NCI-H1092 treated with DMSO at 0.1 percent for 48 hours (cell line): ENCODE data around the gene INPP4A.
"Not testable (repeated sequence)": the region's sequence is repeated elsewhere in the genome, so short reads cannot be mapped to it uniquely, and the experiment has no call there.

ENCODE experiments used
- DNase-seq: peaks from one replicate; lab custom pipeline; 2025; lab: John Stamatoyannopoulos, UW

Gene INPP4A

DNA sequence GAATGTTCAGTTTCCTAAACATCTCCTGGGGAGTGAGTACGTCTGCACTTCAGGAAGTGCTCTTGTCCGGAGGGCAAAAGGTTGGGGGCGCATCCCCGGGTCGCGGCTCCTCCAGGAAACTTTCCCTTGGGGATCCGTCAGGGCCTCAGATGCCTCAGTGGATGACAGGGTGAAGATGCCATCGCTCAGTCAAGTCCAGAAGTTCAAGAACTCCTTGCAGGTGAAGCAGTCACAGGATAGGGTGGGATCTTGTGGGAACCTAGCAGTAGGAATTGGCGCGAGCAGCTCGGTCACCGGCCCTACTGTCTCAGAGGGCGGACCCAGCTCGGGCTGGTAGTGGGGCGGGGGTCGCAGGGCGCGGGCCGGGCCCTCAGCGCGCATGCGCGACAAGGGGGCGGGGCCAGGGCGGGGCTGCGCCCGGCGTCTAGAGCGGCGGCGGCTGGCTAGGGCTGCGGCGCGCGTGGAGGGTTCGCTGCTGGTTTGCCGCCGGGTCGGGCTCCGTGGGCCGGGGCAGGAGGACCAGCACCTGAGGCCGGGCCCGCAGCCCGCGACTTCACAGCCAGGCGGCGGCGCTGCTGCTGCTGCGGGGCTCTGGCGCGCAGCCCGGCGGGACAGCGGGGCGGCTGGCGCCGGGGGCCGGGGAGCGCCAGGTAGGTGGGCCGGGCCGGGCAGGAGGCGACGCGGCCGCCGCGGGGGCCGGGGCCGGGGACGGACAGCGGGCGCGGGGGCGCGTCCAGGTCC, at the start of gene INPP4A:
Gene INPP4A, plus strand, starts transcription at position 423 of the 741 bp plus-strand sequence. CDS start 75,191 bp downstream, outside the sequence.
- peak; percentile 54 for DNase-seq

GRCh38 chr2:98395977-98396376, 48.7 kb upstream of the INPP4A start:
- DNase-seq: no peak

- no peak for DNase-seq
Measured at GRCh38 chr2:98396745-98397355, 47.8 kb upstream of the INPP4A start.

DNA sequence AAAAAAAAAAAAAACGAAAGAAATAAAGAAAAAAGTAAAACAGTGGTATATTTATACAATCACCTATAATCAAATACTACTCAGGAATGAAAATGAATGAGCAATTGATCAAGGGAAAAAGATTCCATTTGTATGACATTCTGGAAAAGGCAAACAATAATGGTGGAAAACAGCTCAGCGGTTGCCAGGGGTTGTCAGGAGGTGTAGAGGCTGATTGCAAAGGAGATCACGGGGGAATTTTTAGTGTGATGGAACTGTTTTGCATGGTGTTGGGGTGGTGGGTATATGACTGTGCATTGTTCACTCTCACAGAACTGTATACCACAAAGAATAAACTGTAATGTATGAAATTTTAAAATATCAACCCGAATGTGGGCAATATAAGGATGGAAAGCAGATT, 45.5 kb upstream of the INPP4A start:
- DNase-seq: no peak

DNA sequence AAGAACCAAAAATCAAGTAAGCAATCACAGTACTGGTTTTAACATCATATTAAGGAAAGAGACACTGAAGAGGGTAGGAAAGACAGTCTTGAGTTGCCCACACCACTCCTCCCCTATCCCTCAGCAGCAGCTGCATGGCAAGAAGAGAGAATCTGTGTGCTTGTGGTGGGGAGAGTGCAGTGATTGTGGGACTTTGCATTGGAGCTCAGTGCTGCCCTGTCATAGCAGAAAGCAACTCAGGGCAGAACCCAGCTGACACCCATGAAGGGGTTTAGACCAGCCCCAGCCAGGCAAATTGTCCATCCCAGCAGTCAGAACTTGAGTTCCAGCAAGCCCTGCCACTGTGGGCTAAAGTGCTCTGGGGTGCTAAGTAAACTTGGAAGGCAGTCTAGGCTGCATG, 40.8 kb upstream of the INPP4A start:
- DNase-seq: no peak

- no peak for DNase-seq
Measured at GRCh38 chr2:98404556-98405250, 40.0 kb upstream of the INPP4A start.

- DNase-seq: no peak
Measured at GRCh38 chr2:98405301-98405700, 39.4 kb upstream of the INPP4A start.

DNA sequence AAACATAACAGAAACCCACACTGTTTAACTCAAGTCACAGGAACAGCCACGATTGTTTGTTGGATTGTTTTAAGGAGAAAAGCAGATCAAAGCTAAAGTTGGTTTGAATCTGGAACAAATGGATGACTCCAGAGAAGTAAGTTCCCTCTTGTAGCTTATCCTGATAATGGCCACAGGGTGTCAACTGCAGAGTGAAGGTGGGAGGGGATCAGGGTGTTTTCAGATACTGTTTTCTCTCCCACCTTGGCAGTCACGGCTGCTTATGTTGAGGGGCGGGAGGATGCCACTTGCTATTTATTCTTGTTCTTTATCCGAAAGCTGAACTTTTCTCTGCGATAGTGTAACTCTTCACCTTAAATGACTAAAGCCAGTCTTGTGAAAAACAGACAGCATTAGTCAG, 36.5 kb upstream of the INPP4A start:
- DNase-seq: no peak

DNA sequence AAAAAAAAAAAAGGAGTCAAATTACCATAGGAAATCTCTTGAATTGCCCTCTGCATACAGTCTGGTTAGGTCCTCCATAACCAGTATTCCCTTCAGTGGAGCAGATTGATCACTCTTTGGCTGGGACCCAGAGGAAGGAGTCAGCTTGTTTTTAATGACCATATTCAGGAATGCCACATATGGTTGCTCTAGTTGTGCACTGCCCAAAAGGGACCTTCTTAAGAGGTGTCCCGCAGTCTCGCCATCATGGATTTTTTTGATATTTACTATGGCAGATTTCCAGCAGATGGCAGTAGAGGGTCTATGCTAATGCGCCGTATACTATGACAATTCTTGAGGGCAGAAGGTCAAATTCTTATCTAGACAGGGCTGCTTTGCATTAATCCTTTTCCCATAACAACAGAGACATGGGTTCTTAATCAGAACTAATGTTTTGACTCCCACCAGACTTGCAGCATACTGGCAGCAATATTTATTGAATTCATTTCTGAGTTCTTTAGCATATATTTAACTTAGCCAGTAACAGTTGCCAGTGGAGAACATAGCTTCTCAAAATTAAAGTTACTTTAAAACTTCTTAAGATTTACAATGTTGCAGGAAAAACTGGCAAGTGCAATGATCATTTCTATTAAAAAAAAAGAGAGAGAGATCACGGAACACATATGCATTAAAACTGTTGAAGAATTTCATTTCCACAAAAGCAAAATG, 31.8 kb upstream of the INPP4A start:
- DNase-seq: peak; percentile 46

GRCh38 chr2:98414246-98414645, 30.4 kb upstream of the INPP4A start:
- not testable (repeated sequence) for DNase-seq

GRCh38 chr2:98415719-98416248, 28.9 kb upstream of the INPP4A start:
- DNase-seq: not testable (repeated sequence)

DNA sequence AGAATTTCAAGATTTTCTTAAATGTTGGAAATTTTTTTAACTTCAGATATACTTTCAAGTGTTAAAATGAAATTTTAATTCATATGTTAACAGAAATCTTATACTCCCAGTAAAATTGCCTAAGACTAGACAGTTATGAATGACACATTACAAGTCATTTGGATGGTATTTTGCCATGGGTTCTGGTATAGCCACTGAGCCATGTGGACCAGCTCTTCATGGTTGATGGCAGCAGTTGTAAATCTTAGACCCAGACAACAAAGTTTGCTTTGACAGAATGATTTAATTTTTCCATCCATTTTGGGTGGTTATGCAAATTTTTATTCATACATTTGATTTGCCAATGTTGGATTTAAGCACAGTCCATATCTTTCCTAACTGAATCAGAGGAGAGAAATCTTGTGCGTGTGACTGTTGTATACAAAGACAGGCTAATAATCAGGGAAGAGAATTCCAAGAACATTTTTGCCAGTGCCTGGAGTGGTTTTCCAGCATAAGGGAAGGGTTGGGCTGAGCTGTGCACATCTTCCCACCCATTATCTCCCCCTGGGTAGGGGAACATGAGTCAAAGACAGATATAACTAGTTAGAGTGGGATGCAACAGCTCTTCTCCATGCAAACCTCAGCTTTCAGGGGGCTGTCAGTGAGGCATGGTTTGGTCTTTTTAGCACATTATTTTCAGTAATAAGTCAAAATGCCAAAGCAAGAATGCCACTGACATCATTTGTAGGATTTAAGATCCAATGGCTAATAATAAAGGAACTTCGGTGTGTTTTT, 28.1 kb upstream of the INPP4A start:
- no peak for DNase-seq

DNA sequence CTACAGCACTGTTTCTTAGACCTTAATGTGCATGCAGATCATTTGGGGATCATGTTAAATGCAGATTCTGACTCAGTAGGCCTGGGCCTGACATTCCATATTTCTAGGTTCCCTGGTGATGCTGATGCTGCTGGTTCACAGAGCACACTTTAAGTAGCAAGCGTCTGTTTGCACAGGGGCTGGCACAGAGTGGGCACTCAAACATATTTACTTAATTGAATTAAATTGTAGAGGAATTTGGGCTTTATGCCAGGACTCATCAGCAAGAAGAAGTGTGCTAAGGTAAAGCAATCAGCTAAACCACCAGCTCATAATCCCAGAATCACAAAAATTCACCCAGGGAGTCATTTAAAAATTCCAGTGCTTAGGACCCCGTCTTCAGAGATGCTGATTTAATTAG, 25.1 kb upstream of the INPP4A start:
- DNase-seq: no peak

DNA sequence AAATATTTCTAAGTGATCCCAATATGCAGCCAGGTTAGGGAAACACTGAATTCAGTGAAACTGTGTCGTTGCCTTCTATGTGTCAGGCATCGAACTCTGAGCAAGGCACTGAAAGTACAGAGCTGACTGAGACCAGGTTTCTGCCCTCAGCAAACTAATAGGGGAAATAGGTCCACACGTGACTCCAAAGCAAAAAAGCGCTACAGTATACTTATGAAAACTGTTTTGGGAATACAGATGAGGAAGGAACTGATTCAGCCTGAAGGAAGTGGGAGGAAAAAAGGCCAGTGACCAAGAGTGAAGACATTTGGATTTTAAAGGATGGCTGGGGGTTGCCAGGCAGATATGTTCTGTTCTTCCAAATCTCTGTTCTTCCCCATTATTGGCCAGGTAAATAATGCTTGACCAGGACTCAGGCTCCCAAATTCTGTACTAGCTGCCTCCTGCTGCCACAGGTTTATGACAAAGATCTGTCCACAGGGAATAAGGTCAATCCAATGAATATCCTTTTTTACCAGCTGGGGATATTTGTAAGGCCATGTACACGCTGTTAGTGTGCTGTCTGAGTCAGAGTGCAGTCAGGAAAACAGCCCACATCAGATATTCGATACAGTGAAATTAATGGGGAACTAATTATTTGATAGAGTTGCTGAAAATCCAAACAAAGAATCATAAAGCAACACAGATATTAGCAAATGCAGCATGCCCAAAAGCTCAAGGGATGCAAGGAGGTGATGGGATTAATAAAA, 24.5 kb upstream of the INPP4A start:
- no peak for DNase-seq

GRCh38 chr2:98422449-98422848, 22.2 kb upstream of the INPP4A start:
- DNase-seq: no peak

DNA sequence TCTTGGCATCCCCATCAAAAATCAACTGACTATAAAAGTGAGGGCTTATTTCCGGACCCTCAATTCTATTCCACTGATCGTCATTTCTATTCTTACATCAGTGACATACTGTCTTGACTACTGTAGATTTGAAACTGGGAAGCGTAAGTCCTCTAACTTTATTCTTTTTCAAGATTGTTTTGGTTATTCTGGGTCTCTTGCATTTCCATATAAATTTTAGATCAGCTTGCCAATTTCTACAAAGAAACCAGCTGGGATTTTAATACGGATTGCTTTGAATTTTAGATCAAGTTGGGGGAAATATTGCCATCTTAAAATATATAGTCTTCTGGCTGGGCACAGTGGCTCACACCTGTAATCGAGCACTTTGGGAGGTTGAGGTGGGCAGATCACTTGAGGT, 17.9 kb upstream of the INPP4A start:
- DNase-seq: no peak

DNA sequence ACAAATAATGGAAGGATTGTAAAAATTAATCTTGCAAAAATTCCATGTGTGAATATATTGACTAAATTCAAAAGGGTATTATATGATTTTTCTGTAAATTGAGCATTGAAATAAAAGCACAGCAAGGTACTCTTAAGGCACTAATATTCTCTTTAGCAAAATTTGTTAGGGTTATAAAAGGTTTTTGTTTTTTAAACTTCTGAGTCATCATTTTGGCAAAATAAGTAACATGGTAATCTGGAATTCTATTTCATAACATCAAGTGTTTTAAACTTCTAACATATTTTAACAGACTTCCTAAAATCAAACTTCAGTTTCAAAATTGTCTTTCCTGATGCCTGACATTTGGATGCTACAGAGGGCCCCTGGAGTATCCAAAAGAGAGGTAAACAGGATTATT, 12.5 kb upstream of the INPP4A start:
- DNase-seq: no peak

DNA sequence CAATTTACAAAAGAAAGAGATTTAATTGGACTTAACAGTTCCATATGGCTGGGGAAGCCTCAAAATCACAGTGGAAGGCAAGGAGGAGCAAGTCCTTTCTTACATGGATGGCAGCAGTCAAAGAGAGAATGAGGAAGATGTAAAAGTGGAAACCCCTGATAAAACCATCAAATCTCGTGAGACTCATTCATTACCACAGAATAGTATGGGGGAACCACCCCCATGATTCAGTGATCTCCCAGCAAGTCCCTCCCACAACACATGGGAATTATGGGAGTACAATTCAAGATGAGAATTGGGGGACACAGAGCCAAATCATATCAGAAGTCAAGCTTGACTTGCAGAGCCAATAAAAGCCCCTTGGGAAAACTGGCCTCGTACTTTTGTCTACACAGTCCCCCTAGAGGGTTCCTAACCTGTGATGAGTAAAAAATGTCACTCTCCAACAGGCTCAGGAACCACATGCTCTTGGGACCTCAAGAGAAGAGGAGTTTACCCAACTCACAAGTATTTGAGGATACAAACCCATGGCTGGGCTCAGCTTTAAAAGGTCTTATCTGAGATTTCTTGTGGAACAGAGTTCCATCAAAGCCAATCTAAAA, 11.2 kb upstream of the INPP4A start:
- no peak for DNase-seq

- no peak for DNase-seq
Measured at GRCh38 chr2:98434492-98434891, 10.2 kb upstream of the INPP4A start.

DNA sequence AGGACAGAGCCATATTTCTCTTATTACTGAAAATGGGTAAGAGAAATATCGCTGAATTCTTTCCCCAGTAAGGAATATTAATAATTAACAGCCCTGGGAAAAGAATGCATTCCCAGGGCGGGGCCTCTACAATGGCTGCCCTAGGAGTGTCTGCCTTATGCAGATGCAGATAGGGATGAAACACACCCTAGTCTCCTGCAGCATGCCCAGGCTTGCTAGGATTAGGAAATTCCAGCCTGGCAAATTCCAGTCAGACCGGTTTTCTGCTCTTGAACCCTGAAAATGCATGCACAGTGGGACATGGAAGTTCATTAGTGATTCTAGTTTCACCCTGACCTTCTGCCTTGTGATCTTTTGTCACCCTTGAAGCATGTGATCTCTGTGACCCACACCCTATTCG, 9.0 kb upstream of the INPP4A start:
- DNase-seq: not testable (repeated sequence)
